Stimulated activated memory B cell treated with anti-CD40 and anti-IgM and Interleukin-4, amounts not matched to agents 10 μg/mL and 1 μg/mL and 100 μg/mL, for 72 hours (primary cell): ENCODE measurements around the gene RHOF.
A peak's percentile ranks its signal among the peaks of the same experiment; 100 is the strongest.

Experiments
- ATAC-seq: fragments of 150-1000 bp; cut with Tn5 transposase; 2 replicates; pipeline ENCODE4 v1.10.0; 2021
- H3K27ac Mint-ChIP-seq: one replicate; pipeline ENCODE4 v1.8.0; 2022; ENCODE audit warnings: mild to moderate bottlenecking, mixed read lengths
- H3K27me3 Mint-ChIP-seq: one replicate; pipeline ENCODE4 v1.8.0; 2022; ENCODE audit warnings: mixed read lengths
- H3K36me3 Mint-ChIP-seq: one replicate; pipeline ENCODE4 v1.8.0; 2022; ENCODE audit warnings: mixed read lengths
- H3K4me1 Mint-ChIP-seq: one replicate; pipeline ENCODE4 v1.8.0; 2022; ENCODE audit warnings: mixed read lengths
- H3K4me3 Mint-ChIP-seq: one replicate; pipeline ENCODE4 v1.8.0; 2022; ENCODE audit warnings: mild to moderate bottlenecking, moderate library complexity, mixed read lengths
- H3K9me3 Mint-ChIP-seq: one replicate; pipeline ENCODE4 v1.8.0; 2022; ENCODE audit warnings: mixed read lengths

The RHOF gene, protein sequence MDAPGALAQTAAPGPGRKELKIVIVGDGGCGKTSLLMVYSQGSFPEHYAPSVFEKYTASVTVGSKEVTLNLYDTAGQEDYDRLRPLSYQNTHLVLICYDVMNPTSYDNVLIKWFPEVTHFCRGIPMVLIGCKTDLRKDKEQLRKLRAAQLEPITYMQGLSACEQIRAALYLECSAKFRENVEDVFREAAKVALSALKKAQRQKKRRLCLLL

DNA sequence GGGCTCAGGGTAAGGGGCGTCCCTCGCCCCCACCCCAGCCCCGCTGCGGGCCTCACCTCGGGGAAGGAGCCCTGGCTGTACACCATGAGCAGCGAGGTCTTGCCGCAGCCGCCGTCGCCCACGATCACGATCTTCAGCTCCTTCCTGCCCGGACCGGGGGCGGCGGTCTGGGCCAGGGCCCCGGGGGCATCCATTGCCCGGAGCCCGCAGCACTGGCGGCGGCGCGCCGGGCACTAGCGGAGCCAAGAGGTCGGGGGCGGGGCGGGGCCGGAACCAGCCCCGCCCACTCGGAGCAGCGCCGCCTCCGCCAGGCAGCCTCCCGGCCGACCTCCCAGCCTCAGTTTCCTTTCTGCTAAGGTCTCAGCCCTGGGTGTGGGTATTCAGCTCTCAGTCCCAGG lies at the start of gene RHOF:
RHOF (minus strand) TSS at position 249 of the 398 bp plus-strand sequence; CDS start at position 194, 55 bp downstream.
- Mint-ChIP-seq H3K36me3 (peaks cover 40% of the 10 kb centered on the region), H3K4me3 (peak within 1 kb of the TSS; percentile 86), H3K27ac (peak within 1 kb of the TSS; percentile 95), H3K9me3 (no peaks in the 10 kb centered on the region), H3K4me1 (peaks cover 65% of the 10 kb centered on the region), H3K27me3 (no peaks in the 10 kb centered on the region)
- ATAC-seq: peak; percentile 54

DNA sequence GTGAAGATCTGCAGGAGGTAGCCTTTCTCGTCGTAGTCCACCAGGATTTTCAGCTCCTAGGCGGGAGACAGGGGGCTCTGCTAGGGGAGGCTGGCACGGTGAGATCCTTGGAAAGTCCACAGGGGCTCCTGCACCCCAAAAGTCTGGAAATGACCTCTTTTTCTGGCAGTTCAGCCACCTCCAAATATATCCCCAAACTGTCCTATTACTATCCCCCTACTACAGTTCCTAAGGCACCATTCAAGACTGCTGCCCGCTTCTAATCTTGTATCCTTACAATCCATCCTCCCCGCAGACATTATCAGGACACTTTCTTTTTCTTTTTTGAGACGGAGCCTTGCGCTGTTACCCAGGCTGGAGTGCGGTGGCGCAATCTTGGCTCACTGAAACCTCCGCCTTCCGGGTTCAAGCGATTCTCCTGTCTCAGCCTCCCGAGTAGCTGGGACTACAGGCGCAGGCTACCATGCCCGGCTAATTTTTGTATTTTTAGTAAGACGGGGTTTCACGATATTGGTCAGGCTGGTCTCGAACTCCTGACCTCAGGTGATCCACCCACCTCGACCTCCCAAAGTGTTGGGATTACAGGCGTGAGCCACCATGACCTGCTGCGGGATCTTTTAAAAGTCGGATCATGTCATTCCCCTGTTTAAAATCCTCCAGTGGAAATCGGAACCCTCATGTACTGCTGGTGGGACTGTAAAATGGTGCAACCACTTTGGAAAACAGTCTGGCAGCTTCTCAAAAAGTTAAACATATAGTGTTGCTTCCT lies 46.7 kb upstream of the RHOF start:
- H3K27ac Mint-ChIP-seq: peak overlapping the region; percentile 86
- peak overlapping the region; percentile 95 for H3K4me3 Mint-ChIP-seq
- no peaks in the 10 kb centered on the region for H3K36me3 Mint-ChIP-seq
- no peaks in the 10 kb centered on the region for H3K27me3 Mint-ChIP-seq
- peaks cover 26% of the 10 kb centered on the region for H3K4me1 Mint-ChIP-seq
- no peaks in the 10 kb centered on the region for H3K9me3 Mint-ChIP-seq
- no peak for ATAC-seq

DNA sequence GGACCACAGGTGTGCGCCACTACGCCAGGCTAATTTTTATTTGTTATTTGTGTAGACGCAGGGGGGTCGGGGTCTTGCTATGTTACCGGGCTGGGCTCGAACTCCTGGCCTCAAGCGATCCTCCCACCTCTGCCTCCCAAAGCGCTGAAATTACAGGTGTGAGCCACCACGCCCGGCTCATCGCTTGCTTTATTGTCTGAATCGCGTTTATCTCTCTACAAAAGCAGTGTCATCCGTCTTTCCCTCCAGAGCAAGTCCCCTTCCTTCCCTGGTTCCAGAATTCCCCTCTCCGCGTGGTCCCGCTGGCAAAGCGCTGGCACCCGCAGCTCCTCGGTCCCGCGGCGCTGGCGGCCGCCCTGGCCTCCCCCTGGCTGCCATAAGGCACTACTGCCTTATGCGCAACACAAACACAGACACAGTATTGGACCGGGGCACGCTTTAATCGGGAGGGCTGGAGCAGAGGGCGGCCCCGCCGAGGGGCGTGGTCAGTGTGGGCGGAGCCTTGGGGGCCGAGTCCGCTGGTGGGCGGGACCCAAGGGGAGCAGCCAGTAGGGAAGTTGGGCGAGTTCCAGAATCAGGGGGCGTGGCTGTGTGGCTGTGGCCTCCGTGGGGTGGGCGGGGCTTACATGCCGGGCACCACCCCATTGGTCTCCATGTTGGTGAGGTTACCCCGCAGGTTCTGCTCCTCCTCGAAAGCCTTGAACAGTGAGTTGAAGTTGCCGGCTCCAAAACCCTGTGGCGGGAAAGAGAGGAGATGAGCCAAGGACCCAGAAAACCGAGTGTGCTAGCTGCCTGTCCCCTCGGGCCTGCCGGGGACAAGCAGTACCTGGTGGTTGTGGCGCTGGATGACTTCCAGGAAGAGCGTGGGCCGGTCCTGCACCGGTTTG lies 45.9 kb upstream of the RHOF start:
- H3K4me3 Mint-ChIP-seq: peak overlapping the region; percentile 95
- H3K27me3 Mint-ChIP-seq: no peaks in the 10 kb centered on the region
- peak overlapping the region; percentile 86 for H3K27ac Mint-ChIP-seq
- H3K9me3 Mint-ChIP-seq: no peaks in the 10 kb centered on the region
- H3K36me3 Mint-ChIP-seq: no peaks in the 10 kb centered on the region
- peak; percentile 99 for ATAC-seq
- H3K4me1 Mint-ChIP-seq: peaks cover 26% of the 10 kb centered on the region

DNA sequence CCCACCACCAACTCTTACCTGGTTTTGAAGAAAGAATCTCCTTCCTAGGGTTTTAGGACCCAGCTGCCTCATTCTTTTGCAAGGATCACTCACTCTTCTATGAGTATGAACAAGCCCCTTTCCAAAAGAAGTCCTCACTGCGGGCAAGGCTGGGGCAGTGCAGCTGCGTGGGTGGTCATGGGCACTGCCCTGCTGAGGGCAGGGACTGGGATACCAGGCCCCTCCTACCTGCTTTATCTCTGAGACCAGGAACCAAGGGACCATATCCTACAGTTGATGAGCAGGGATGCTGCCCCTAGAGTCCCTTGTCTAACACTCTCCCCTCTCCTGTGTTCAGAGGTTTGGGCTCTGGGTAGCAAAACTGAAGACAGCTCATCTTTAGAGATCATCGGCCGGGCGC lies 44.6 kb upstream of the RHOF start:
- ATAC-seq: no peak
- Mint-ChIP-seq H3K4me1 (peaks cover 26% of the 10 kb centered on the region), H3K27ac (no peak overlapping the region), H3K4me3 (no peak overlapping the region), H3K36me3 (no peaks in the 10 kb centered on the region), H3K27me3 (no peaks in the 10 kb centered on the region), H3K9me3 (no peaks in the 10 kb centered on the region)

DNA sequence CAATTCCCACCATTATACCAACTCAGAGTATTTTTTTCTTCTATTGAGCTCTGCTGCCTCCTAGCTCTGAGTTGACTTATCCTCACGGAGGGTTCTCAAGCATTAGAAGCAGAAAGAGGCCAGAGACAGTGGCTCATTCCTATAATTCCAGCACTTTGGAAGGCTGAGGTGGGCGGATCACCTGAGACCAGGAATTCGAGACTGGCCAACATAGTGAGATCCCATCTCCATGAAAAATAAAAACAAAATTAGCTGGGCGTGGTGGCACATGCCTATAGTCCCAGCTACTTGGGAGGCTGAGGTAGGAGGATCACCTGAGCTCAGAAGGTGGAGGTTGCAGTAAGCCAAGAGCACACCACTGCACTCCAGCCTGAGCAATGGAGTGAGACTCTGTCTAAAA lies 44.2 kb upstream of the RHOF start:
- Mint-ChIP-seq H3K27ac (no peak overlapping the region), H3K27me3 (no peaks in the 10 kb centered on the region), H3K4me3 (no peak overlapping the region), H3K4me1 (peaks cover 26% of the 10 kb centered on the region), H3K36me3 (peaks cover 2% of the 10 kb centered on the region), H3K9me3 (no peaks in the 10 kb centered on the region)
- ATAC-seq: no peak

GRCh38 chr12:121831571-121832245 lies 38.2 kb upstream of the RHOF start:
- no peak overlapping the region for H3K4me3 Mint-ChIP-seq
- peaks cover 60% of the 10 kb centered on the region for H3K36me3 Mint-ChIP-seq
- H3K4me1 Mint-ChIP-seq: peaks cover 7% of the 10 kb centered on the region
- no peaks in the 10 kb centered on the region for H3K9me3 Mint-ChIP-seq
- no peaks in the 10 kb centered on the region for H3K27me3 Mint-ChIP-seq
- no peak for ATAC-seq
- H3K27ac Mint-ChIP-seq: no peak overlapping the region

DNA sequence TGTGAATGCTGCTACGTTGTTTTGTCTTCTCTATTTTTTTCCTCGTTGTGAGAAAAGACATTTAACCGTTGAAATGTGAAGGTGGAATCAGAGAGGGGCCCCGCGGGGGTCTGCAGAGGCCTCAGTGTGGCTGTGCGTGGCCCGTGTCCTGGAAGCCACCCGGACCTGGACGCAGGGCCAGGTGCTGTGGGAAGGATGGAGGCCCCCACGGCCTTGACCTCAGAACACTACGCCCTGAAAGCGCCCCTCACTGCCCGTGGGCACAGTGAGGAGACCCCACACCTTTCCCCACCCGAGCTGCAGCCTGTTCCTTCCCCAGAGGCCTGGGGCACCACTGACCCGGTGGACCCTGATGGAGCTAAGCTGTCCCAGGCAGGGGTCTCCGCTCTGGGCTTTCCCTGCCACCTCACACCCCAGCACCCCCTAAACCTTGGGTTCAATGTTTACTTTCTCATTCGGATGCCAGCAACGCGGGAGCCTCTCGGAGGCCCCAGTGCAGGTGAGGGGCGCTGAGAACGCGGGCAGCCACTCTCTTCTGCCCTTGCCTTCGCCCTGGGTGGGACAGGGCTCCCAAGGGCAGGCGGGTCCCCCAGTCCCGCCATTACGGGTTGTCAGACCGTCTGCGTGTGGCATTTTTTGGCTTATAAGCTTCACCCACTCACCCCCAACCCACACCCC lies 37.2 kb upstream of the RHOF start:
- H3K4me3 Mint-ChIP-seq: no peak overlapping the region
- peaks cover 69% of the 10 kb centered on the region for H3K36me3 Mint-ChIP-seq
- no peaks in the 10 kb centered on the region for H3K27me3 Mint-ChIP-seq
- H3K9me3 Mint-ChIP-seq: no peaks in the 10 kb centered on the region
- ATAC-seq: no peak
- peak overlapping the region; percentile 7 for H3K27ac Mint-ChIP-seq
- peaks cover 7% of the 10 kb centered on the region for H3K4me1 Mint-ChIP-seq

- no peaks in the 10 kb centered on the region for H3K9me3 Mint-ChIP-seq
- H3K4me3 Mint-ChIP-seq: no peak overlapping the region
- no peaks in the 10 kb centered on the region for H3K27me3 Mint-ChIP-seq
- ATAC-seq: peak; percentile 27
- peaks cover 73% of the 10 kb centered on the region for H3K36me3 Mint-ChIP-seq
- peaks cover 7% of the 10 kb centered on the region for H3K4me1 Mint-ChIP-seq
- H3K27ac Mint-ChIP-seq: peak overlapping the region; percentile 7
Measured at GRCh38 chr12:121830134-121830533, 36.6 kb upstream of the RHOF start.

DNA sequence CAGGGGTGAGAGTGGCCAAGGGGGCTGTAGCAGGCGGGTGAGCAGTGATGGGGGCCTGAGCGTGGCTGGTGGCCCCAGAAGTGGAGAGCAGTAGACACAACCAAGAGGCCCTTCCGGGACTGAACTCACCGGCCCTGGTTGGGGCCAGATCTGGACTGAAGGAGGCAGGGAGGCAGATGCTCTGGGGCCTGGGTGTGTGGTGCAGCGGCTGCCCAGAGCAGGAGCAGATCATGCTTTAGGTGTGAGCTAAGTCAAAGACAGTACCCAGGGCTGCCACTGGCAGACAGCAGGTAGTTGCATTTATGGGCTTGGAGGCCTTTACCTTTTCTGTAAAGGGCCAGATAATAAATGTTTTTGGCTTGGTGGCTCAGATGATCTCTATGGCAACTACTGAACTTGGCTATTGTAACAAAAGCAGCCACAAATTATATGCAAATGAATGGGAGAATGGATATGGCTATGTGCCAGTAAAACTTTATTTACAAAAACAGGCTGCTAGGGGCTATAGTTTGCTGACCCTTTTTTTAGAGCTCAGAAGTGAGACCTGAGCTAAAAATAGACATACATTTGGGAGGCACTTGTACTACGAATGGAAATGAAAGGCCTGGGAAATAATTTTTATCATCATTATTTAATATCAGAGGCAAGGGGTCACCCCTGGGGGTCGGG lies 35.9 kb upstream of the RHOF start:
- no peak overlapping the region for H3K27ac Mint-ChIP-seq
- H3K4me1 Mint-ChIP-seq: peaks cover 7% of the 10 kb centered on the region
- H3K9me3 Mint-ChIP-seq: no peaks in the 10 kb centered on the region
- peaks cover 80% of the 10 kb centered on the region for H3K36me3 Mint-ChIP-seq
- no peak overlapping the region for H3K4me3 Mint-ChIP-seq
- ATAC-seq: no peak
- no peaks in the 10 kb centered on the region for H3K27me3 Mint-ChIP-seq

- no peaks in the 10 kb centered on the region for H3K27me3 Mint-ChIP-seq
- H3K4me3 Mint-ChIP-seq: no peak overlapping the region
- no peaks in the 10 kb centered on the region for H3K9me3 Mint-ChIP-seq
- H3K27ac Mint-ChIP-seq: peak overlapping the region; percentile 49
- no peak for ATAC-seq
- H3K4me1 Mint-ChIP-seq: peaks cover 7% of the 10 kb centered on the region
- peaks cover 82% of the 10 kb centered on the region for H3K36me3 Mint-ChIP-seq
Measured at GRCh38 chr12:121828826-121829225, 35.3 kb upstream of the RHOF start.

DNA sequence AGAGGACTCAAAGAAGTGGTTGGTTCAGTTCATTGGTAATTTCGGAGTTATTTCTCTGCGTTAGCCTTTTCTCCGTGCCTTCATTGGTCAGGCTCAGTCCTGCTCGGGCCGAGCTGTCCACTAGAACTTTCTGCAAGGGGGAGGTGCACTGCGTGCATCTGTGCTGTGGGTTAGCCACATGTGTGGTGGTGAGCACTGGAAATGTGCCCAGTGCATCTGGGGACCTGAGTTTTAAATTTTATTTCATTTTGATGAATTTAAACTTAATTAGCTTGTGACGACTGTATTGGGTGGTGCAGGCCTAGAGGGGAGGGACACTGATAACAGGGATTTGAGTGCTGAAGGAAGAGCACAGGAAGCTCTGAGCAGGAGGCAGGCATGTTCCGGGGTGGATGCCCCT lies 34.8 kb upstream of the RHOF start:
- H3K9me3 Mint-ChIP-seq: no peaks in the 10 kb centered on the region
- no peak for ATAC-seq
- peaks cover 87% of the 10 kb centered on the region for H3K36me3 Mint-ChIP-seq

GRCh38 chr12:121827351-121828099 lies 34.0 kb upstream of the RHOF start:
- Mint-ChIP-seq H3K9me3 (no peaks in the 10 kb centered on the region), H3K4me1 (peaks cover 7% of the 10 kb centered on the region), H3K27ac (no peak overlapping the region), H3K4me3 (no peak overlapping the region), H3K36me3 (peaks cover 85% of the 10 kb centered on the region), H3K27me3 (no peaks in the 10 kb centered on the region)
- no peak for ATAC-seq

More for the DNA sequence above, 34.8 kb upstream of the RHOF start:
- Mint-ChIP-seq H3K27me3 (no peaks in the 10 kb centered on the region), H3K4me1 (peaks cover 7% of the 10 kb centered on the region), H3K27ac (peak overlapping the region; percentile 49), H3K4me3 (no peak overlapping the region)

DNA sequence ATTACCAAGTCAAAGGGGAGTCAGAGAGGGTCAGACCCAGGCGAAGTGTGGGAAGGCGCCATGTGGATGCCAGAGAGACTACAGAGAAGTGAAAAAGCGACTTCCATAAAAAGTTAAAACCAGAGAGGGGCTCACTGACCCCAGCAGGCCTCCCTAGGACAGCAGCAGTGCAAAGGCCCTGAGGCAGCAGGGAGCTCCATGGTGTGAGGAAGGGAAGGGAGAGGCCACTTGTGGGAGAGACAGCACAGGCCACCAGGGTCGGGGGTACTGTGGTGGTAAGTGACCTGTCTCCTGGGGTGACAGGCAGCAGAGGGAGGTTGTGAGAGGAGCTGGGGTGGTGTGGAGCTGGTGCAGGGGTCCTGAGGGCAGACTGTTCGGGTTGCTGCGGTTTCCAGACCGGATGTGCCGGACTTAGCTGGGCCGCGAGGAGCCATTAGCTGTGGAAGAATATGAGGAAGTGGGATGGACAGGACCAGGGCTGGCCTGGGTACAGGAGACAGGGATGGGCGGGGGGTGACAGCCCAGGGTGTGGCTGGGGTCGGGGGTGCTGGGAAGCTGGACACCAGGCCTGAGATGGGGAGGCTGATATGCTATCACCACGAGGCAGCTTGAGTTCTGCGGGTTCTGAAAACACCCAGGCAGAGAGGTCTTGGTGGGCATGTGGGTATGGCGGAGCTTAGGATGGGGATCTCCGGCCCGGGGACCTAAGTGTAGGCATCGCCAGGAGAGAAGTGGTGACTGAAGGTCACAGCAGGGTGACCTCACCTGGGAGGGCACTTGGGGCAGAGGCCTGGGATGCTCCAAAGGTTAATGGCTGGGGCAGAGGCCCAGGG lies 33.0 kb upstream of the RHOF start:
- Mint-ChIP-seq H3K36me3 (peaks cover 76% of the 10 kb centered on the region), H3K4me1 (peaks cover 7% of the 10 kb centered on the region), H3K27me3 (no peaks in the 10 kb centered on the region), H3K9me3 (no peaks in the 10 kb centered on the region), H3K27ac (peak overlapping the region; percentile 19), H3K4me3 (no peak overlapping the region)
- ATAC-seq: no peak
